ENCODE results near the gene SLC17A5.

DNA sequence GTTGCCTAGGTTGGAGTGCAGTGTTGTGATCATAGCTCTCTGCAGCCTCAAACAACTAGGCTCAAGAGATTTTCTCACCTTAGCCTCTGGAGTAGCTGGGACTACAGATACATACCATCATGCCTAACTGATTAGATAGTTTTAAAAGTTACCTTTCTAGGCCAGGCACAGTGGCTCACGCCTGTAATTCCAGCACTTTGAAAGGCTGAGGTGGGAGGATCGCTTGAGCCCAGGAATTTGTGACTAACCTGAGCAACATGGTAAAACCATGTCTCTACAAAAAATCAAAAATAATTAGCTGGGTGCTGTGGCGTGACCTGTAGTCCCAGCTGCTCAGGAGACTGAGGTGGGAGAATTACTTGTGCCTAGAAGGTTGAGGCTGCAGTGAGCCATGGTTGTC is 41.2 kb downstream of the SLC17A5 start:
- TF ChIP-seq POLR2A (IDR thresholded peaks at IDR 0.05; ENCODE audit: low read depth, low read length) (no peak), NR2C2 (IDR thresholded peaks at IDR 0.05; ENCODE audit: borderline replicate concordance, control insufficient read depth, insufficient read length, low read depth) (no peak), ESRRA (IDR thresholded peaks at IDR 0.05; ENCODE audit: low read length) (no peak), SREBF2 (IDR thresholded peaks at IDR 0.05; ENCODE audit: low read length) (no peak), HCFC1 (IDR thresholded peaks at IDR 0.05; ENCODE audit: low read length) (no peak), MYC (IDR thresholded peaks at IDR 0.05; ENCODE audit: insufficient read depth, insufficient read length, insufficient replicate concordance, low read length, severe bottlenecking) (no peak), TAF1 (IDR thresholded peaks at IDR 0.05; ENCODE audit: borderline replicate concordance, low read depth, low read length) (no peak), POLR2AphosphoS5 (IDR thresholded peaks at IDR 0.05; ENCODE audit: low read length) (no peak), SMC3 (IDR thresholded peaks at IDR 0.05; ENCODE audit: borderline replicate concordance, low read length) (no peak), BRCA1 (IDR thresholded peaks at IDR 0.05; ENCODE audit: low read depth, low read length) (no peak)
- TF ChIP-seq, protein P1, sequence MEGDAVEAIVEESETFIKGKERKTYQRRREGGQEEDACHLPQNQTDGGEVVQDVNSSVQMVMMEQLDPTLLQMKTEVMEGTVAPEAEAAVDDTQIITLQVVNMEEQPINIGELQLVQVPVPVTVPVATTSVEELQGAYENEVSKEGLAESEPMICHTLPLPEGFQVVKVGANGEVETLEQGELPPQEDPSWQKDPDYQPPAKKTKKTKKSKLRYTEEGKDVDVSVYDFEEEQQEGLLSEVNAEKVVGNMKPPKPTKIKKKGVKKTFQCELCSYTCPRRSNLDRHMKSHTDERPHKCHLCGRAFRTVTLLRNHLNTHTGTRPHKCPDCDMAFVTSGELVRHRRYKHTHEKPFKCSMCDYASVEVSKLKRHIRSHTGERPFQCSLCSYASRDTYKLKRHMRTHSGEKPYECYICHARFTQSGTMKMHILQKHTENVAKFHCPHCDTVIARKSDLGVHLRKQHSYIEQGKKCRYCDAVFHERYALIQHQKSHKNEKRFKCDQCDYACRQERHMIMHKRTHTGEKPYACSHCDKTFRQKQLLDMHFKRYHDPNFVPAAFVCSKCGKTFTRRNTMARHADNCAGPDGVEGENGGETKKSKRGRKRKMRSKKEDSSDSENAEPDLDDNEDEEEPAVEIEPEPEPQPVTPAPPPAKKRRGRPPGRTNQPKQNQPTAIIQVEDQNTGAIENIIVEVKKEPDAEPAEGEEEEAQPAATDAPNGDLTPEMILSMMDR (IDR thresholded peaks at IDR 0.05 in 2 of 3, conservative IDR thresholded peaks at IDR 0.05 in 1 of 3; ENCODE audit: control insufficient read depth in 2 of 3, extremely low read depth in 1 of 3, insufficient read depth in 1 of 3, low read depth in 3 of 3, low read length in 3 of 3) = no peak
- TF ChIP-seq, protein P2, sequence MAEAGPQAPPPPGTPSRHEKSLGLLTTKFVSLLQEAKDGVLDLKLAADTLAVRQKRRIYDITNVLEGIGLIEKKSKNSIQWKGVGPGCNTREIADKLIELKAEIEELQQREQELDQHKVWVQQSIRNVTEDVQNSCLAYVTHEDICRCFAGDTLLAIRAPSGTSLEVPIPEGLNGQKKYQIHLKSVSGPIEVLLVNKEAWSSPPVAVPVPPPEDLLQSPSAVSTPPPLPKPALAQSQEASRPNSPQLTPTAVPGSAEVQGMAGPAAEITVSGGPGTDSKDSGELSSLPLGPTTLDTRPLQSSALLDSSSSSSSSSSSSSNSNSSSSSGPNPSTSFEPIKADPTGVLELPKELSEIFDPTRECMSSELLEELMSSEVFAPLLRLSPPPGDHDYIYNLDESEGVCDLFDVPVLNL (IDR thresholded peaks at IDR 0.05; ENCODE audit: low read depth, low read length) = no peak
